Caco-2 (cell line): ENCODE results near the gene GTF3C5. TPM values are rescaled to one million over a fixed set of nuclear protein-coding genes. Genes with fewer than 3 reads are reported as not detected.

ENCODE experiments used
- BruUV-seq: library from RNA; stranded (reverse); fragments of 400-500 nt; replicated peaks from 2 replicates; lab custom pipeline; 2021; lab: Mats Ljungman, UMichigan
- CTCF ChIA-PET: fragments of 300-600 bp; sonication (Branson Sonifier 250); formaldehyde crosslinking; loops from one replicate; lab custom pipeline; 2022; ENCODE audit warnings: antibody characterized with exemption; lab: Charles Lee
- POLR2A ChIA-PET: fragments of 300-600 bp; sonication (Branson Sonifier 250); formaldehyde crosslinking; loops from one replicate; lab custom pipeline; 2022; ENCODE audit warnings: antibody characterized with exemption; lab: Charles Lee
- DNase-seq, 2 experiments: peaks; one replicate each; pipeline versions ENCODE4 v3.0.0 to v3.0.0-alpha.2; 2020 to 2022
- H3K27me3 ChIP-seq: replicated peaks from 2 replicates; pipeline ENCODE4 v1.6.0; 2011; ENCODE audit warnings: low read length; ENCODE audit not compliant: control insufficient read depth, insufficient read depth
- H3K36me3 ChIP-seq: 2 replicates; pipeline ENCODE4 v1.5.1; 2011; ENCODE audit warnings: low read length; ENCODE audit not compliant: control insufficient read depth, insufficient read depth
- H3K4me1 ChIP-seq: fragments of 250-450 bp; sonication (Bioruptor Pico); 2 replicates; pipeline ENCODE4 v1.5.1; 2020; ENCODE audit warnings: mild to moderate bottlenecking
- H3K4me3 ChIP-seq: 2 replicates; pipeline ENCODE4 v1.5.1; 2011; ENCODE audit warnings: low read depth, mild to moderate bottlenecking, control low read depth, low read length
- H3K9me3 ChIP-seq: fragments of 250-450 bp; sonication (Bioruptor Pico); 2 replicates; pipeline ENCODE4 v1.5.1; 2020; ENCODE audit warnings: mild to moderate bottlenecking, moderate library complexity
- H3K27ac Mint-ChIP-seq: one replicate; pipeline ENCODE4 v1.8.0; 2022; ENCODE audit warnings: mixed read lengths; ENCODE audit not compliant: unreplicated experiment
- H3K27me3 Mint-ChIP-seq: one replicate; pipeline ENCODE4 v1.8.0; 2022; ENCODE audit warnings: mixed read lengths; ENCODE audit not compliant: insufficient read depth, unreplicated experiment
- H3K36me3 Mint-ChIP-seq: one replicate; pipeline ENCODE4 v1.8.0; 2022; ENCODE audit warnings: mild to moderate bottlenecking, mixed read lengths; ENCODE audit not compliant: insufficient read depth, unreplicated experiment
- H3K4me1 Mint-ChIP-seq: one replicate; pipeline ENCODE4 v1.8.0; 2022; ENCODE audit warnings: low read depth, mixed read lengths; ENCODE audit not compliant: unreplicated experiment
- H3K4me3 Mint-ChIP-seq: one replicate; pipeline ENCODE4 v1.8.0; 2022; ENCODE audit warnings: mild to moderate bottlenecking, moderate library complexity, mixed read lengths; ENCODE audit not compliant: unreplicated experiment
- H3K9me3 Mint-ChIP-seq: one replicate; pipeline ENCODE4 v1.8.0; 2022; ENCODE audit warnings: mixed read lengths; ENCODE audit not compliant: unreplicated experiment
- intact Hi-C: fragments of 100-400 bp; cut with micrococcal nuclease; formaldehyde crosslinking; loops from one replicate; pipeline ENCODE4 v1.10.0; 2022; ENCODE audit not compliant: unreplicated experiment
- total RNA-seq: library from RNA; stranded (reverse); gene quantifications from 2 replicates; pipeline ENCODE4 v1.2.3, GENCODE V29; 2022
- TF ChIP-seq, protein P1 (sequence below), 2 experiments: fragments of 200-600 bp in 1 of 2; IDR thresholded peaks; 1 replicate in 1 of 2; 2 replicates in 1 of 2; pipeline versions ENCODE4 v1.5.1 to v1.8.0; 2011 to 2022; ENCODE audit warnings: antibody characterized with exemption in 1 of 2, control low read depth in 1 of 2, inconsistent platforms in 1 of 2, low read depth in 1 of 2, low read length in 1 of 2, mild to moderate bottlenecking in 1 of 2, moderate library complexity in 1 of 2; ENCODE audit not compliant: insufficient read depth in 1 of 2, severe bottlenecking in 1 of 2, unreplicated experiment in 1 of 2

GTF3C5 gene
- total RNA-seq, 1 experiment from 2014 or later = 73.1 TPM

DNA sequence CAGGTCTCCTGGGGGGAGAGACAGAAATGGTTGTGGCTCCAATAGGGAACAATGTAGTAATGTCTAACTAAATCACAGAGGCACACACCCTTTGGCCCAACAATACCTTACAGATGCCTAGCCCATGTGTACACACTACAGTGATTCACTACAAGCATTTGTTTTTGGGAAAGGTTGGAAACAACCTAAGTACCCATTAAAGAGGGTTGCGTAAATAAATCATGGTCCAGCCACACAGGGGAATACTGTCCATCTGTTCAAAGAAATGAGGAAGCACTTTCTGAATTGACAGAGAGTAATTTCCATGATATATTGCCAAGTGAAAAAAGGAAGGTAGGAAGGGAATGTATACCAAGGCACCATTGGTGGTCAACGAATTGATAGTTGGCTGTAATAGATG is 22.0 kb upstream of the GTF3C5 start:
- Histone ChIP-seq H3K4me3 (no peak overlapping the region), H3K36me3 (no peaks in the 10 kb centered on the region), H3K4me1 (no peaks in the 10 kb centered on the region), H3K9me3 (peaks cover 3% of the 10 kb centered on the region), H3K27me3 (no peaks in the 10 kb centered on the region)
- Mint-ChIP-seq H3K27ac (no peak overlapping the region), H3K36me3 (no peaks in the 10 kb centered on the region), H3K27me3 (peaks cover 16% of the 10 kb centered on the region), H3K4me3 (no peak overlapping the region), H3K9me3 (no peaks in the 10 kb centered on the region), H3K4me1 (no peaks in the 10 kb centered on the region)
- intact Hi-C loops = no loop called here
- BruUV-seq = no TSS peak
- TF ChIP-seq, protein P1, sequence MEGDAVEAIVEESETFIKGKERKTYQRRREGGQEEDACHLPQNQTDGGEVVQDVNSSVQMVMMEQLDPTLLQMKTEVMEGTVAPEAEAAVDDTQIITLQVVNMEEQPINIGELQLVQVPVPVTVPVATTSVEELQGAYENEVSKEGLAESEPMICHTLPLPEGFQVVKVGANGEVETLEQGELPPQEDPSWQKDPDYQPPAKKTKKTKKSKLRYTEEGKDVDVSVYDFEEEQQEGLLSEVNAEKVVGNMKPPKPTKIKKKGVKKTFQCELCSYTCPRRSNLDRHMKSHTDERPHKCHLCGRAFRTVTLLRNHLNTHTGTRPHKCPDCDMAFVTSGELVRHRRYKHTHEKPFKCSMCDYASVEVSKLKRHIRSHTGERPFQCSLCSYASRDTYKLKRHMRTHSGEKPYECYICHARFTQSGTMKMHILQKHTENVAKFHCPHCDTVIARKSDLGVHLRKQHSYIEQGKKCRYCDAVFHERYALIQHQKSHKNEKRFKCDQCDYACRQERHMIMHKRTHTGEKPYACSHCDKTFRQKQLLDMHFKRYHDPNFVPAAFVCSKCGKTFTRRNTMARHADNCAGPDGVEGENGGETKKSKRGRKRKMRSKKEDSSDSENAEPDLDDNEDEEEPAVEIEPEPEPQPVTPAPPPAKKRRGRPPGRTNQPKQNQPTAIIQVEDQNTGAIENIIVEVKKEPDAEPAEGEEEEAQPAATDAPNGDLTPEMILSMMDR (IDR thresholded peaks at IDR 0.05; ENCODE audit: insufficient read depth in 1 of 2, low read depth in 1 of 2, low read length in 1 of 2, severe bottlenecking in 1 of 2, unreplicated experiment in 1 of 2) = no peak
- DNase-seq = no peak
- CTCF ChIA-PET = no interaction called here
- POLR2A ChIA-PET = no interaction called here

DNA sequence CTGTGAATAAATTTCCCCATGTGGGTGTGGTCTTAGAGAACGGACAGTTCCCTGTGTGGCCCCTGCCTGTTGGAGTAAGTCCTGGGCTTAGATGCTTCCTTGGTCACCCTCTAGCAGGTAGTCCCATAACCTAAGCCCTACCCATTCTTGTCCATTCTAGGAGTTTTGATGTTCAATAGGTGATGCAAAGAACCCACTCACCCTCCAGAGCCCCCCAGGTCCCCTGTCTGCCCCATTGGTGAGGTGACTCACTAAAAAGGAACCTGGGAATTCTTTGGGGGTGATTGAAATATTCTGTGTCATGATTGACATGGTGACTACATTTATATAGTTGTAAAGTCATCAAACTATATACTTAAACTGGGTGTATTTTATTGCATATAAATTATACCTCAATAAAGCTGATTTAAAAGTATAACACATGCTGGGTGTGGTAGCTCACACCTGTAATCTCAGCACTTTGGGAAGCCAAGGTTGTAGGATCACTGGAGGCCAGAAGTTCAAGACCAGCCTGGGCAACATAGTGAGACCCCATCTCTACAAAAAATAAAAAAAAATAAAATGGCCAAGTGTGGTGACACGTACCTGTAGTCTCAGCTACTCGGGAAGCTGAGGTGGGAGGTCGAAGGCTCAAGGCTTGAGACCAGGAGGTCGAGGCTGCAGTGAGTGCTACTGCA is 20.8 kb upstream of the GTF3C5 start:
- no peak overlapping the region for H3K4me3 Mint-ChIP-seq
- no TSS peak for BruUV-seq
- DNase-seq = no peak

DNA sequence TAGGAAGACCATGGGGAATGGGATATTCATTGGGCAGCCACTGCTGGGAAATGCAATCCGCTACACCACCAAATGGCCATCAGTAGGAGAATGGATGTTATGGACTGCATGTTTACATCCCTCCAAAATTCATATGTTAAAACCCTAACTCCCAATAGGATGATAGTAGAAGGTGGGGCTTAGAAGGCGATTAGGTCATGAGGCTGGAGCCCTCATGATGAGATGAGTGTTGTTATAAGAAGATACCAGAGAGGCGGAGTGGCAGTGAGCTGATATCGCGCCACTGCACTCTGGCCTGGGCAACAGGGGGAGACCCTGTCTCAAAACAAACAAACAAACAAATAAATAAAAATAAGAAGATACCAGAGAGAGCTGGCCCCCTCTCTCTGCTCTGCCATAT is 16.1 kb upstream of the GTF3C5 start:
- no peaks in the 10 kb centered on the region for H3K27me3 ChIP-seq
- H3K9me3 Mint-ChIP-seq = no peaks in the 10 kb centered on the region
- peaks cover 3% of the 10 kb centered on the region for H3K9me3 ChIP-seq
- no peak overlapping the region for H3K4me3 Mint-ChIP-seq
- ChIA-PET POLR2A (no interaction called here), CTCF (no interaction called here)
- H3K4me1 ChIP-seq = no peaks in the 10 kb centered on the region
- no peak for DNase-seq
- peaks cover 8% of the 10 kb centered on the region for H3K27me3 Mint-ChIP-seq
- no peaks in the 10 kb centered on the region for H3K36me3 Mint-ChIP-seq
- BruUV-seq = no TSS peak
- no peaks in the 10 kb centered on the region for H3K36me3 ChIP-seq
- no peak overlapping the region for H3K27ac Mint-ChIP-seq
- TF ChIP-seq, protein P1 (IDR thresholded peaks at IDR 0.05; ENCODE audit: insufficient read depth in 1 of 2, low read depth in 1 of 2, low read length in 1 of 2, severe bottlenecking in 1 of 2, unreplicated experiment in 1 of 2) = no peak
- no peak overlapping the region for H3K4me3 ChIP-seq
- intact Hi-C loops = no loop called here
- no peaks in the 10 kb centered on the region for H3K4me1 Mint-ChIP-seq

More for the DNA sequence above, 20.8 kb upstream of the GTF3C5 start:
- Mint-ChIP-seq H3K27me3 (peaks cover 16% of the 10 kb centered on the region), H3K4me1 (no peaks in the 10 kb centered on the region), H3K9me3 (no peaks in the 10 kb centered on the region), H3K36me3 (no peaks in the 10 kb centered on the region), H3K27ac (no peak overlapping the region)
- TF ChIP-seq, protein P1 (IDR thresholded peaks at IDR 0.05; ENCODE audit: insufficient read depth in 1 of 2, low read depth in 1 of 2, low read length in 1 of 2, severe bottlenecking in 1 of 2, unreplicated experiment in 1 of 2) = no peak
- Histone ChIP-seq H3K9me3 (peaks cover 3% of the 10 kb centered on the region), H3K4me1 (no peaks in the 10 kb centered on the region), H3K36me3 (no peaks in the 10 kb centered on the region), H3K4me3 (no peak overlapping the region), H3K27me3 (no peaks in the 10 kb centered on the region)
- POLR2A ChIA-PET = no interaction called here
- CTCF ChIA-PET = interaction anchor here (1.5 kb wide), 1 partner anchor 12 kb away, joined by 3 read pairs; no protein-coding TSS in a partner anchor
- intact Hi-C loops = no loop called here
